Endodermal cell (in vitro differentiated cells): ENCODE results near the gene FBLN2. TPM values are rescaled to one million over a fixed set of nuclear protein-coding genes. Genes with fewer than 3 reads are reported as not detected.

Experiments used
- DNase-seq: peaks from one replicate; pipeline ENCODE4 v3.0.0-alpha.2; 2017
- H3K27ac ChIP-seq: 2 replicates; pipeline ENCODE4 v1.5.1; 2013; ENCODE audit warnings: mild to moderate bottlenecking, low read depth, low read length, moderate library complexity
- H3K27me3 ChIP-seq: 2 replicates; pipeline ENCODE4 v1.6.1; 2013; ENCODE audit warnings: mild to moderate bottlenecking, low read length, moderate library complexity; ENCODE audit not compliant: insufficient read depth, control insufficient read depth, poor library complexity, severe bottlenecking
- H3K36me3 ChIP-seq: 2 replicates; pipeline ENCODE4 v1.7.0; 2013; ENCODE audit warnings: mild to moderate bottlenecking, low read length, moderate library complexity; ENCODE audit not compliant: control insufficient read depth, insufficient read depth
- H3K4me1 ChIP-seq: one replicate; pipeline ENCODE4 v1.7.0; 2013; ENCODE audit warnings: low read length; ENCODE audit not compliant: control insufficient read depth, insufficient read depth
- H3K4me3 ChIP-seq: 2 replicates; pipeline ENCODE4 v1.5.1; 2013; ENCODE audit warnings: mild to moderate bottlenecking, low read length, moderate library complexity
- H3K9ac ChIP-seq: 2 replicates; pipeline ENCODE4 v1.6.1; 2013; ENCODE audit warnings: mild to moderate bottlenecking, low read length, moderate library complexity; ENCODE audit not compliant: poor library complexity, severe bottlenecking; ENCODE audit errors: extremely low read depth
- H3K9me3 ChIP-seq: 2 replicates; pipeline ENCODE4 v1.6.1; 2013; ENCODE audit warnings: mild to moderate bottlenecking, low read length, moderate library complexity; ENCODE audit not compliant: control insufficient read depth
- H3K27ac Mint-ChIP-seq: 2 replicates; pipeline ENCODE4 v1.8.0; 2020; ENCODE audit warnings: mixed read lengths
- H3K27me3 Mint-ChIP-seq: 2 replicates; pipeline ENCODE4 v1.8.0; 2021; ENCODE audit warnings: mild to moderate bottlenecking, mixed read lengths; ENCODE audit not compliant: insufficient read depth
- H3K36me3 Mint-ChIP-seq: 2 replicates; pipeline ENCODE4 v1.8.0; 2020; ENCODE audit warnings: low read depth, mixed read lengths
- H3K4me1 Mint-ChIP-seq: 2 replicates; pipeline ENCODE4 v1.8.0; 2020; ENCODE audit warnings: mixed read lengths
- H3K4me3 Mint-ChIP-seq: 2 replicates; pipeline ENCODE4 v1.8.0; 2020; ENCODE audit warnings: mild to moderate bottlenecking, moderate library complexity, mixed read lengths
- H3K9me3 Mint-ChIP-seq: 2 replicates; pipeline ENCODE4 v1.8.0; 2020; ENCODE audit warnings: mild to moderate bottlenecking, mixed read lengths
- WGBS, 2 experiments: methylation state at CpG; one replicate each; pipeline versions ENCODE4 v1.1.5 to v1.1.7; 2013; ENCODE audit warnings: missing lambda C conversion rate in 2 of 2, mixed read lengths in 1 of 2; ENCODE audit not compliant: insufficient coverage in 1 of 2, insufficient read length in 1 of 2; 5-methylcytosine and 5-hydroxymethylcytosine counted together
- total RNA-seq, 2 donors: library from RNA; stranded (reverse); fragmentation: NEBNext Ultra II Directional in 1 of 2; extraction: Animal tissue kit (Norgen Biotek cat#: 25700) in 1 of 2; gene quantifications; 2 replicates in 1 of 2; 3 replicates in 1 of 2; pipeline ENCODE4 v1.2.1, GENCODE V29; 2021
- TF ChIP-seq, protein P1 (sequence below): fragments of 200-600 bp; sonication (generic); conservative IDR thresholded peaks from 2 replicates; pipeline ENCODE4 v1.5.0; 2021; ENCODE audit warnings: antibody characterized with exemption, mild to moderate bottlenecking

FBLN2 gene
- total RNA-seq, 2 donors from 2014 or later: 86.1 to 136 TPM

DNA sequence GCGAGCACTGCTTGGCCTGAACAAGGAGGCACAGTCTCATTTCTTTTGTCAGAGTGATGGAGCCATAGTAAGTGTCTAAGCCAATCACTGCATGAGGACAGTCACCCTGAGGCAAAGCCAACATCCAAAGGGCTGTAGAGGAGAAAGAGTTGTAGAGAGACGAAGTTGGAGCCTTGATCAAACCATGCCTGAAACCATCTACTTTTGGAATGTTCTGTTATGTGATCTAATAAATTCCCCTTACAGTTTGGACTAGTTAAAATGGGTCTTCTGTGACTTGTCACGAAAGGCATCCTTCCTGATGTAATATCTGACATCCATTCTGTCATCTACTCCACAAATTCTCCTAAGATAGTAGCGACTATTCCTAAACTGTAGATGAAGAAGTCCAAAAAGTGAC, 128.3 kb downstream of the FBLN2 start:
- WGBS, 2 experiments: 84 to 96% methylated on average over 3 to 4 of the region's 4 CpGs
- Mint-ChIP-seq H3K27ac (no peak overlapping the region), H3K4me1 (no peaks in the 10 kb centered on the region), H3K36me3 (no peaks in the 10 kb centered on the region), H3K4me3 (no peak overlapping the region), H3K27me3 (peaks cover 2% of the 10 kb centered on the region), H3K9me3 (no peaks in the 10 kb centered on the region)
- Histone ChIP-seq H3K9me3 (no peaks in the 10 kb centered on the region), H3K9ac (no peak overlapping the region), H3K36me3 (no peaks in the 10 kb centered on the region), H3K4me3 (no peak overlapping the region), H3K27me3 (no peaks in the 10 kb centered on the region), H3K27ac (no peak overlapping the region), H3K4me1 (no peaks in the 10 kb centered on the region)
- TF ChIP-seq, protein P1, sequence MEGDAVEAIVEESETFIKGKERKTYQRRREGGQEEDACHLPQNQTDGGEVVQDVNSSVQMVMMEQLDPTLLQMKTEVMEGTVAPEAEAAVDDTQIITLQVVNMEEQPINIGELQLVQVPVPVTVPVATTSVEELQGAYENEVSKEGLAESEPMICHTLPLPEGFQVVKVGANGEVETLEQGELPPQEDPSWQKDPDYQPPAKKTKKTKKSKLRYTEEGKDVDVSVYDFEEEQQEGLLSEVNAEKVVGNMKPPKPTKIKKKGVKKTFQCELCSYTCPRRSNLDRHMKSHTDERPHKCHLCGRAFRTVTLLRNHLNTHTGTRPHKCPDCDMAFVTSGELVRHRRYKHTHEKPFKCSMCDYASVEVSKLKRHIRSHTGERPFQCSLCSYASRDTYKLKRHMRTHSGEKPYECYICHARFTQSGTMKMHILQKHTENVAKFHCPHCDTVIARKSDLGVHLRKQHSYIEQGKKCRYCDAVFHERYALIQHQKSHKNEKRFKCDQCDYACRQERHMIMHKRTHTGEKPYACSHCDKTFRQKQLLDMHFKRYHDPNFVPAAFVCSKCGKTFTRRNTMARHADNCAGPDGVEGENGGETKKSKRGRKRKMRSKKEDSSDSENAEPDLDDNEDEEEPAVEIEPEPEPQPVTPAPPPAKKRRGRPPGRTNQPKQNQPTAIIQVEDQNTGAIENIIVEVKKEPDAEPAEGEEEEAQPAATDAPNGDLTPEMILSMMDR: no peak
- DNase-seq: no peak

DNA sequence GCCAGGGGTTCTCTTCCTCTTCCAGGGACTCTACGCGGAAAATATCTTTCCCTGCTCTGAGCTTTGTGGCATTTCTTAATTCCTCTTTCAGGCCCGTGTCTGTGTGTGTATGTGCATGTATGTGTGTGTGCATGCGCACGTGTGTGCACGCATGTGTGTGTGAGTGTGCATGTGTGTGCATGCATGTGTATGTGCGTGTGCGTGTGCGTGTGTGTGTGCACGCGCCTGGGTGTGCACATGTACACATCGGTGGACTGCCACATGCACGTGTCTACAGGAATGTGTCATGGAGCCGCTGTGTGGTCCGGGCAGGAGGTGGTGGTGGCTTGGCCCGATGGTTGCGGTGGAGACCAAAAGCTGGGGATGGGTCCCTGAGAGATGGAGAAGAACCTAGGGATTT, 133.0 kb downstream of the FBLN2 start:
- no peaks in the 10 kb centered on the region for H3K36me3 ChIP-seq

DNA sequence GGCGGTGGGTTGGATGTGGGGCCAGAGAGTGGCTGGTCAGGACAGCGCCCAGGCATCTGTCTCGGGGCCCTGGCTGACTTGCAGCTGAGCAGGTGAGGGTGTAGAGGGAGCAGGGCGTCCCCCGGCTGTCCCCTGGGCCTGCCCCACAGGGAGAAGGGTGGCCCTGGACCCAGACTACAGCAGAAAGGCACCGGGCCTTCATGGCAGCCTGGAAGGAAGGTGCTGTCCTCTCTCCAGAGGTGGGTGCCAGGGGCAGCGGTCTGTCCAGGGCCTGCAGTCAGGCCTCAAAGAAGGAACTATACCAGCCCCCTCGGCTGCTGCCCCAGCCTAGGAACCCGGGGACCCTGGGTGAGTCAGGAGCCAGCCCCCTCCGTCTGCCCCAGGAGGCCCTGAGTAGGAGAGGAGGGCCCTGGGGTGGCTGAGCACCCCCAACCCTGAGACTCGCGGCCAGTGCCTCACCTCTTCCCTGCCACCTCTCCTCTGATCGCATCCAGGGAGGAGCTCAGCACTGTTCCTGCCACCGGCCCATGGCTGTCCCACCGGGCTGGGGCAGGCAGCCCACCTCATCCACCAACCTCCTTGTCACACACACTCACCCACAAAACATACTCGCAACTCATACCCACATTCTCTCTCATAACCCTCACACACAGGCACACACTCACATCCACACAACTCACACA, 133.5 kb downstream of the FBLN2 start:
- Histone ChIP-seq H3K36me3 (no peaks in the 10 kb centered on the region), H3K27me3 (no peaks in the 10 kb centered on the region), H3K4me3 (no peak overlapping the region), H3K27ac (no peak overlapping the region), H3K9me3 (no peaks in the 10 kb centered on the region), H3K9ac (no peak overlapping the region), H3K4me1 (no peaks in the 10 kb centered on the region)
- TF ChIP-seq, protein P1: no peak
- DNase-seq: no peak
- no peaks in the 10 kb centered on the region for H3K9me3 Mint-ChIP-seq
- H3K27ac Mint-ChIP-seq: no peak overlapping the region
- WGBS, 2 experiments: 69 to 87% methylated on average over 5 to 16 of the region's 16 CpGs
- no peak overlapping the region for H3K4me3 Mint-ChIP-seq
- no peaks in the 10 kb centered on the region for H3K4me1 Mint-ChIP-seq
- no peaks in the 10 kb centered on the region for H3K36me3 Mint-ChIP-seq
- H3K27me3 Mint-ChIP-seq: no peaks in the 10 kb centered on the region

More for the DNA sequence above, 133.0 kb downstream of the FBLN2 start:
- DNase-seq: no peak
- H3K4me3 Mint-ChIP-seq: no peak overlapping the region
- H3K9ac ChIP-seq: no peak overlapping the region
- TF ChIP-seq, protein P1: no peak
- no peaks in the 10 kb centered on the region for H3K9me3 ChIP-seq
- H3K27ac Mint-ChIP-seq: no peak overlapping the region
- H3K4me3 ChIP-seq: no peak overlapping the region
- H3K4me1 ChIP-seq: no peaks in the 10 kb centered on the region
- no peaks in the 10 kb centered on the region for H3K4me1 Mint-ChIP-seq
- no peaks in the 10 kb centered on the region for H3K27me3 ChIP-seq
- 92 to 100% methylated on average over 2 to 17 of the region's 17 CpGs for WGBS, 2 experiments
- H3K27me3 Mint-ChIP-seq: no peaks in the 10 kb centered on the region
- no peaks in the 10 kb centered on the region for H3K36me3 Mint-ChIP-seq
- H3K9me3 Mint-ChIP-seq: no peaks in the 10 kb centered on the region
- no peak overlapping the region for H3K27ac ChIP-seq
